HCT116 (cell line): ENCODE results near the gene FRAT2. TPM values are rescaled to one million over a fixed set of nuclear protein-coding genes. Genes with fewer than 3 reads are reported as not detected.

ENCODE experiments used
- ATAC-seq: fragments of 200-7000 bp; cut with Tn5 transposase; 2 replicates; pipeline ENCODE4 v1.9.1; 2020; ENCODE audit warnings: mild to moderate bottlenecking, moderate library complexity
- BruUV-seq: library from RNA; stranded (reverse); fragments of 400-500 nt; replicated peaks from 2 replicates; lab custom pipeline; 2021; lab: Mats Ljungman, UMichigan
- CTCF ChIA-PET: fragments of 300-600 bp; sonication (Branson Sonifier 250); formaldehyde crosslinking; loops from one replicate; lab custom pipeline; 2021; ENCODE audit warnings: antibody characterized with exemption; lab: Charles Lee
- POLR2A ChIA-PET: fragments of 300-600, 350-600 bp; sonication (Branson Sonifier 250); formaldehyde crosslinking; loops from one replicate; lab custom pipeline; 2021; ENCODE audit warnings: antibody characterized with exemption; lab: Charles Lee
- RAD21 ChIA-PET, 2 experiments: fragments of 300-600 bp; sonication (Branson Sonifier 250); formaldehyde crosslinking; loops; one replicate each; lab custom pipeline; 2023; ENCODE audit warnings: low total read pairs in 2 of 2; ENCODE audit not compliant: uncharacterized antibody in 2 of 2, unreplicated experiment in 2 of 2, low non-redundant PET in 1 of 2; lab: Charles Lee
- DNase-seq: peaks from one replicate; pipeline ENCODE4 v3.0.0-alpha.2; 2010; ENCODE audit warnings: low read depth, low spot score
- H2AFZ ChIP-seq: fragments of 200-600 bp; shearing (Covaris generic), sonication (generic); 2 replicates; pipeline ENCODE4 v1.6.1; 2017; ENCODE audit warnings: low read depth, mixed run types, mixed read lengths, antibody characterized with exemption, low read length; ENCODE audit not compliant: poor library complexity, severe bottlenecking
- H3K27ac ChIP-seq: 2 replicates; pipeline ENCODE4 v1.5.1; 2012; ENCODE audit warnings: low read depth, low read length
- H3K27me3 ChIP-seq: fragments of 200-600 bp; sonication (generic); 2 replicates; pipeline ENCODE4 v1.6.1; 2016; ENCODE audit warnings: mixed run types, low read length, mixed read lengths; ENCODE audit not compliant: insufficient read depth
- H3K36me3 ChIP-seq, 2 experiments: fragments of 200-500 bp in 1 of 2; fragments of 200-600 bp in 1 of 2; sonication (Bioruptor generic) in 1 of 2; sonication (generic) in 1 of 2; 2 replicates each; pipeline versions ENCODE4 v1.5.1 to v1.6.1; 2014 to 2016; ENCODE audit warnings: low read length in 2 of 2, inconsistent platforms in 1 of 2, mixed read lengths in 1 of 2, mixed run types in 1 of 2; ENCODE audit not compliant: insufficient read depth in 2 of 2, control insufficient read depth in 1 of 2
- H3K4me1 ChIP-seq, 2 experiments: fragments of 200-600 bp in 1 of 2; sonication (generic) in 1 of 2; 2 replicates each; pipeline versions ENCODE4 v1.5.1 to v1.6.1; 2012 to 2017; ENCODE audit warnings: low read length in 2 of 2, inconsistent platforms in 1 of 2, mild to moderate bottlenecking in 1 of 2, mixed read lengths in 1 of 2, mixed run types in 1 of 2, moderate library complexity in 1 of 2; ENCODE audit not compliant: insufficient read depth in 2 of 2, control insufficient read depth in 1 of 2
- H3K4me2 ChIP-seq: fragments of 200-600 bp; sonication (generic); 2 replicates; pipeline ENCODE4 v1.6.1; 2017; ENCODE audit warnings: mixed run types, low read length, mixed read lengths
- H3K4me3 ChIP-seq, 2 experiments: fragments of 200-600 bp in 1 of 2; sonication (generic) in 1 of 2; replicated peaks in 1 of 2; 2 replicates each; pipeline ENCODE4 v1.5.1; 2011 to 2016; ENCODE audit warnings: low read length in 2 of 2, control low read depth in 1 of 2, low read depth in 1 of 2, mild to moderate bottlenecking in 1 of 2, mixed read lengths in 1 of 2, mixed run types in 1 of 2
- H3K79me2 ChIP-seq: fragments of 200-600 bp; sonication (generic); 2 replicates; pipeline ENCODE4 v1.6.1; 2017; ENCODE audit warnings: mild to moderate bottlenecking, mixed run types, low read length, moderate library complexity, mixed read lengths; ENCODE audit not compliant: insufficient read depth
- H3K9ac ChIP-seq: fragments of 200-600 bp; sonication (generic); 2 replicates; pipeline ENCODE4 v1.6.1; 2016; ENCODE audit warnings: low read length, mixed read lengths
- H3K9me2 ChIP-seq: fragments of 200-600 bp; sonication (generic), shearing (Covaris generic); 2 replicates; pipeline ENCODE4 v1.6.1; 2017; ENCODE audit warnings: mixed run types, mild to moderate bottlenecking, moderate library complexity; ENCODE audit not compliant: insufficient read depth
- H3K9me3 ChIP-seq, 2 experiments: fragments of 200-500 bp in 1 of 2; fragments of 200-600 bp in 1 of 2; sonication (Bioruptor generic) in 1 of 2; sonication (generic) in 1 of 2; 2 replicates each; pipeline ENCODE4 v1.6.1; 2014 to 2017; ENCODE audit warnings: low read length in 2 of 2, mixed read lengths in 2 of 2, inconsistent platforms in 1 of 2, low read depth in 1 of 2, mild to moderate bottlenecking in 1 of 2, mixed run types in 1 of 2, moderate library complexity in 1 of 2; ENCODE audit not compliant: control insufficient read depth in 1 of 2, insufficient read depth in 1 of 2
- H4K20me1 ChIP-seq: fragments of 200-600 bp; sonication (generic), shearing (Covaris generic); 2 replicates; pipeline ENCODE4 v1.6.1; 2017; ENCODE audit warnings: mixed run types, mild to moderate bottlenecking, moderate library complexity; ENCODE audit not compliant: insufficient read depth
- ATF3 ChIP-seq: IDR thresholded peaks from 2 replicates; pipeline ENCODE4 v1.6.1; 2012
- CBX3 ChIP-seq: IDR thresholded peaks from 2 replicates; pipeline ENCODE4 v1.6.1; 2012; ENCODE audit warnings: low read depth
- CTCF ChIP-seq, 3 experiments: fragments of 200-600 bp in 1 of 3; sonication (generic) in 1 of 3; IDR thresholded peaks in 2 of 3; conservative IDR thresholded peaks in 1 of 3; 2 replicates each; pipeline ENCODE4 v1.5.1; 2012 to 2017; ENCODE audit warnings: low read depth in 2 of 3, low read length in 2 of 3, antibody characterized with exemption in 1 of 3, borderline replicate concordance in 1 of 3, control low read depth in 1 of 3, mild to moderate bottlenecking in 1 of 3, mixed read lengths in 1 of 3, mixed run types in 1 of 3, moderate library complexity in 1 of 3; ENCODE audit not compliant: insufficient read depth in 1 of 3
- ELF1 ChIP-seq: IDR thresholded peaks from 2 replicates; pipeline ENCODE4 v1.6.1; 2012; ENCODE audit warnings: low read depth, borderline replicate concordance
- FOSL1 ChIP-seq: IDR thresholded peaks from 2 replicates; pipeline ENCODE4 v1.6.1; 2012; ENCODE audit warnings: low read depth
- JUND ChIP-seq: IDR thresholded peaks from 2 replicates; pipeline ENCODE4 v1.6.1; 2012
- MAX ChIP-seq: IDR thresholded peaks from 2 replicates; pipeline ENCODE4 v1.6.1; 2012
- POLR2AphosphoS5 ChIP-seq: IDR thresholded peaks from 2 replicates; pipeline ENCODE4 v1.6.1; 2011; ENCODE audit warnings: mild to moderate bottlenecking, low read depth, low read length, moderate library complexity
- RAD21 ChIP-seq: IDR thresholded peaks from 2 replicates; pipeline ENCODE4 v1.6.1; 2012; ENCODE audit warnings: low read depth, mild to moderate bottlenecking
- REST ChIP-seq: IDR thresholded peaks from 2 replicates; pipeline ENCODE4 v1.6.1; 2012; ENCODE audit warnings: low read depth
- SIN3A ChIP-seq: IDR thresholded peaks from 2 replicates; pipeline ENCODE4 v1.6.1; 2012; ENCODE audit warnings: low read depth
- SP1 ChIP-seq: IDR thresholded peaks from 2 replicates; pipeline ENCODE4 v1.6.1; 2012; ENCODE audit warnings: low read depth
- SRF ChIP-seq: IDR thresholded peaks from 2 replicates; pipeline ENCODE4 v1.6.1; 2012; ENCODE audit warnings: low read depth
- TCF7L2 ChIP-seq: IDR thresholded peaks from 2 replicates; pipeline ENCODE4 v1.7.0; 2011; ENCODE audit warnings: borderline replicate concordance, inconsistent platforms; ENCODE audit not compliant: insufficient read depth, insufficient read length; ENCODE audit errors: extremely low read depth
- YY1 ChIP-seq: IDR thresholded peaks from 2 replicates; pipeline ENCODE4 v1.6.1; 2011; ENCODE audit warnings: low read length, low read depth, moderate library complexity, mild to moderate bottlenecking; ENCODE audit not compliant: insufficient replicate concordance; ENCODE audit errors: extremely low read depth
- ZBTB33 ChIP-seq: IDR thresholded peaks from 2 replicates; pipeline ENCODE4 v1.6.1; 2011; ENCODE audit warnings: mild to moderate bottlenecking, low read length, moderate library complexity; ENCODE audit not compliant: insufficient replicate concordance; ENCODE audit errors: extremely low read depth
- ZFX ChIP-seq: fragments of 450-650 bp; IDR thresholded peaks from 2 replicates; pipeline ENCODE4 v1.6.1; 2017
- ZNF274 ChIP-seq: fragments of 200-500 bp; sonication (Bioruptor generic); IDR thresholded peaks from 2 replicates; pipeline ENCODE4 v1.6.1; 2014; ENCODE audit warnings: mild to moderate bottlenecking, low read depth, low read length, inconsistent platforms
- intact Hi-C: fragments of 100-400 bp; cut with micrococcal nuclease; formaldehyde crosslinking; loops from 2 replicates; pipeline ENCODE4 v1.10.0; 2022
- total RNA-seq: library from RNA; stranded (reverse); gene quantifications from one replicate; pipeline ENCODE4 v1.2.1, GENCODE V29; 2021; ENCODE audit not compliant: unreplicated experiment

FRAT2 gene
- total RNA-seq, 1 experiment from 2014 or later, result 10.7 TPM

- Histone ChIP-seq H3K4me3 (peak overlapping the region in 1 of 2 experiments; percentile 69; a peak in 2 of 4 replicates), H3K9me2 (no peaks in the 10 kb centered on the region), H3K9ac (no peak overlapping the region), H2AFZ (no peak overlapping the region), H3K27me3 (no peaks in the 10 kb centered on the region), H3K4me2 (peak overlapping the region; percentile 87), H3K9me3 (no peaks in the 10 kb centered on the region), H3K27ac (no peak overlapping the region), H3K36me3 (no peaks in the 10 kb centered on the region), H3K79me2 (no peaks in the 10 kb centered on the region), H3K4me1 (peaks cover 36 to 46% of the 10 kb centered on the region in 2 experiments), H4K20me1 (no peaks in the 10 kb centered on the region)
- ChIA-PET CTCF (no interaction called here), POLR2A (no interaction called here), RAD21 (no interaction called here)
- BruUV-seq, result no TSS peak
- ATAC-seq (no peak), DNase-seq (no peak)
- intact Hi-C loops, result no loop called here
- no peak for TF ChIP-seq CBX3
- TF ChIP-seq RAD21, result no peak
- no peak for TF ChIP-seq CTCF (IDR thresholded peaks at IDR 0.05 in 2 of 3, conservative IDR thresholded peaks at IDR 0.05 in 1 of 3; ENCODE audit: borderline replicate concordance in 1 of 3, insufficient read depth in 1 of 3, low read depth in 2 of 3, low read length in 2 of 3)
- TF ChIP-seq FOSL1, result no peak
- TF ChIP-seq TCF7L2, result no peak
- TF ChIP-seq ZBTB33, result no peak
- no peak for TF ChIP-seq SP1
- no peak for TF ChIP-seq SIN3A
- no peak for TF ChIP-seq REST
- no peak for TF ChIP-seq JUND
- no peak for TF ChIP-seq ZNF274
- TF ChIP-seq YY1, result no peak
- no peak for TF ChIP-seq ZFX
- no peak for TF ChIP-seq POLR2AphosphoS5
- TF ChIP-seq SRF, result no peak
- no peak for TF ChIP-seq ELF1
- TF ChIP-seq MAX, result no peak
- no peak for TF ChIP-seq ATF3
These were observed 1.3 kb downstream of the FRAT2 start for GRCh38 chr10:97333351-97333600.
